SK-N-SH treated with all-trans-retinoic acid at 6 μM for 48 hours (cell line): ENCODE measurements around the gene DNAH1.
"Not testable (repeated sequence)": the region's sequence is repeated elsewhere in the genome, so short reads cannot be mapped to it uniquely, and the experiment has no call there.

ENCODE experiments used
- ATAC-seq: fragments of 200-7000 bp; cut with Tn5 transposase; 3 replicates; pipeline ENCODE4 v1.9.1; 2020; ENCODE audit warnings: mild to moderate bottlenecking, moderate library complexity
- ARNTL ChIP-seq: fragments of 450-650 bp; formaldehyde crosslinking; IDR thresholded peaks from 2 replicates; pipeline ENCODE4 v1.5.0; 2020; ENCODE audit warnings: low read depth, mild to moderate bottlenecking, moderate library complexity, borderline replicate concordance
- CREB5 ChIP-seq: fragments of 250-450 bp; sonication (Bioruptor Pico); IDR thresholded peaks from 2 replicates; pipeline ENCODE4 v1.5.1; 2020; ENCODE audit warnings: low read depth, mild to moderate bottlenecking, moderate library complexity
- CSDC2 ChIP-seq: fragments of 250-450 bp; sonication (Bioruptor Pico); IDR thresholded peaks from 2 replicates; pipeline ENCODE4 v1.5.0; 2020; ENCODE audit warnings: mild to moderate bottlenecking, moderate library complexity
- ESRRG ChIP-seq: fragments of 250-450 bp; sonication (Bioruptor Pico); IDR thresholded peaks from 2 replicates; pipeline ENCODE4 v1.6.1; 2021; ENCODE audit warnings: mild to moderate bottlenecking
- ISL1 ChIP-seq: fragments of 250-450 bp; sonication (Bioruptor Pico); IDR thresholded peaks from 2 replicates; pipeline ENCODE4 v2.1.2; 2022; ENCODE audit warnings: mild to moderate bottlenecking, moderate library complexity
- OSR1 ChIP-seq: fragments of 250-450 bp; sonication (Bioruptor Pico); IDR thresholded peaks from 2 replicates; pipeline ENCODE4 v1.8.0; 2022; ENCODE audit warnings: moderate library complexity, mild to moderate bottlenecking, inconsistent platforms
- PPARA ChIP-seq: fragments of 250-450 bp; sonication (Bioruptor Pico); IDR thresholded peaks from 2 replicates; pipeline ENCODE4 v1.5.0; 2020; ENCODE audit warnings: mild to moderate bottlenecking, borderline replicate concordance
- RARB ChIP-seq: fragments of 250-450 bp; sonication (Bioruptor Pico); IDR thresholded peaks from 2 replicates; pipeline ENCODE4 v1.8.0; 2021; ENCODE audit warnings: mild to moderate bottlenecking, moderate library complexity
- SNAI2 ChIP-seq: fragments of 250-450 bp; sonication (Bioruptor Pico); IDR thresholded peaks from 2 replicates; pipeline ENCODE4 v1.5.0; 2020; ENCODE audit warnings: mild to moderate bottlenecking, moderate library complexity
- TCF4 ChIP-seq: fragments of 250-450 bp; sonication (Bioruptor Pico); IDR thresholded peaks from 2 replicates; pipeline ENCODE4 v1.8.0; 2021; ENCODE audit warnings: mild to moderate bottlenecking, moderate library complexity, borderline replicate concordance
- TOX ChIP-seq: fragments of 250-450 bp; sonication (Bioruptor Pico); IDR thresholded peaks from 2 replicates; pipeline ENCODE4 v1.8.0; 2021; ENCODE audit warnings: mild to moderate bottlenecking, moderate library complexity, borderline replicate concordance
- TSHZ2 ChIP-seq: fragments of 250-450 bp; sonication (Bioruptor Pico); IDR thresholded peaks from 2 replicates; pipeline ENCODE4 v1.5.0; 2020; ENCODE audit warnings: mild to moderate bottlenecking, moderate library complexity
- ZC3H10 ChIP-seq: fragments of 250-450 bp; sonication (Bioruptor Pico); IDR thresholded peaks from 2 replicates; pipeline ENCODE4 v1.5.1; 2021; ENCODE audit warnings: mild to moderate bottlenecking, moderate library complexity
- ZFP3 ChIP-seq: fragments of 250-450 bp; sonication (Bioruptor Pico); IDR thresholded peaks from 2 replicates; pipeline ENCODE4 v1.5.0; 2020; ENCODE audit warnings: mild to moderate bottlenecking, moderate library complexity
- ZNF565 ChIP-seq: fragments of 450-650 bp; formaldehyde crosslinking; conservative IDR thresholded peaks from 2 replicates; pipeline ENCODE4 v1.5.0; 2020; ENCODE audit warnings: low read depth, mild to moderate bottlenecking, moderate library complexity
- ZNF70 ChIP-seq: fragments of 450-650 bp; formaldehyde crosslinking; IDR thresholded peaks from 2 replicates; pipeline ENCODE4 v1.5.0; 2020; ENCODE audit warnings: mild to moderate bottlenecking, moderate library complexity
- TF ChIP-seq, protein P1 (sequence below): fragments of 250-450 bp; sonication (Bioruptor Pico); IDR thresholded peaks from 2 replicates; pipeline ENCODE4 v1.8.0; 2021; ENCODE audit warnings: low read depth, mild to moderate bottlenecking, moderate library complexity, borderline replicate concordance
- TF ChIP-seq, protein P2 (sequence below): fragments of 250-450 bp; sonication (Bioruptor Pico); IDR thresholded peaks from 2 replicates; pipeline ENCODE4 v1.8.0; 2020; ENCODE audit warnings: mild to moderate bottlenecking, moderate library complexity, borderline replicate concordance

The DNAH1 gene

GRCh38 chr3:52281981-52282801 lies 33.9 kb upstream of the DNAH1 start:
- no peak for ATAC-seq
- TF ChIP-seq ARNTL (CRISPR knock-in tag) (no peak), OSR1 (CRISPR knock-in tag) (no peak), ZC3H10 (CRISPR knock-in tag) (no peak), SNAI2 (CRISPR knock-in tag) (peak; percentile 80), ZNF70 (CRISPR knock-in tag) (peak; percentile 53), ISL1 (peak; percentile 97), CSDC2 (CRISPR knock-in tag) (peak; percentile 80), PPARA (CRISPR knock-in tag) (0 out of 2 replicates have a peak, but pooled peaks have one; percentile 33), ZNF565 (CRISPR knock-in tag) (0 out of 2 replicates have a peak, but pooled peaks have one; percentile 64), ZFP3 (CRISPR knock-in tag) (peak; percentile 54; the same call in 1 of the 2 replicates), TOX (CRISPR knock-in tag) (no peak), TSHZ2 (CRISPR knock-in tag) (peak; percentile 81), TCF4 (CRISPR knock-in tag) (peak; percentile 87), RARB (CRISPR knock-in tag) (no peak), CREB5 (CRISPR knock-in tag) (peak; percentile 77; the same call in 1 of the 2 replicates)
- TF ChIP-seq, protein P1, sequence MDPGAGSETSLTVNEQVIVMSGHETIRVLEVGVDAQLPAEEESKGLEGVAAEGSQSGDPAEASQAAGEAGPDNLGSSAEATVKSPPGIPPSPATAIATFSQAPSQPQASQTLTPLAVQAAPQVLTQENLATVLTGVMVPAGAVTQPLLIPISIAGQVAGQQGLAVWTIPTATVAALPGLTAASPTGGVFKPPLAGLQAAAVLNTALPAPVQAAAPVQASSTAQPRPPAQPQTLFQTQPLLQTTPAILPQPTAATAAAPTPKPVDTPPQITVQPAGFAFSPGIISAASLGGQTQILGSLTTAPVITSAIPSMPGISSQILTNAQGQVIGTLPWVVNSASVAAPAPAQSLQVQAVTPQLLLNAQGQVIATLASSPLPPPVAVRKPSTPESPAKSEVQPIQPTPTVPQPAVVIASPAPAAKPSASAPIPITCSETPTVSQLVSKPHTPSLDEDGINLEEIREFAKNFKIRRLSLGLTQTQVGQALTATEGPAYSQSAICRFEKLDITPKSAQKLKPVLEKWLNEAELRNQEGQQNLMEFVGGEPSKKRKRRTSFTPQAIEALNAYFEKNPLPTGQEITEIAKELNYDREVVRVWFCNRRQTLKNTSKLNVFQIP, result no peak; the same call in 1 of the 2 replicates
- TF ChIP-seq, protein P2, sequence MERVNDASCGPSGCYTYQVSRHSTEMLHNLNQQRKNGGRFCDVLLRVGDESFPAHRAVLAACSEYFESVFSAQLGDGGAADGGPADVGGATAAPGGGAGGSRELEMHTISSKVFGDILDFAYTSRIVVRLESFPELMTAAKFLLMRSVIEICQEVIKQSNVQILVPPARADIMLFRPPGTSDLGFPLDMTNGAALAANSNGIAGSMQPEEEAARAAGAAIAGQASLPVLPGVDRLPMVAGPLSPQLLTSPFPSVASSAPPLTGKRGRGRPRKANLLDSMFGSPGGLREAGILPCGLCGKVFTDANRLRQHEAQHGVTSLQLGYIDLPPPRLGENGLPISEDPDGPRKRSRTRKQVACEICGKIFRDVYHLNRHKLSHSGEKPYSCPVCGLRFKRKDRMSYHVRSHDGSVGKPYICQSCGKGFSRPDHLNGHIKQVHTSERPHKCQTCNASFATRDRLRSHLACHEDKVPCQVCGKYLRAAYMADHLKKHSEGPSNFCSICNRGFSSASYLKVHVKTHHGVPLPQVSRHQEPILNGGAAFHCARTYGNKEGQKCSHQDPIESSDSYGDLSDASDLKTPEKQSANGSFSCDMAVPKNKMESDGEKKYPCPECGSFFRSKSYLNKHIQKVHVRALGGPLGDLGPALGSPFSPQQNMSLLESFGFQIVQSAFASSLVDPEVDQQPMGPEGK (CRISPR knock-in tag), result peak; percentile 57; the same call in 1 of the 2 replicates
- TF ChIP-seq, all 23 proteins: peak for 11

GRCh38 chr3:52283306-52283705 lies 32.8 kb upstream of the DNAH1 start:
- no peak for ATAC-seq
- no peak for TF ChIP-seq RARB (CRISPR knock-in tag)
- TF ChIP-seq TCF4 (CRISPR knock-in tag), result no peak
- TF ChIP-seq, protein P2 (CRISPR knock-in tag), result no peak
- no peak for TF ChIP-seq OSR1 (CRISPR knock-in tag)
- no peak for TF ChIP-seq ESRRG (CRISPR knock-in tag)
- no peak for TF ChIP-seq SNAI2 (CRISPR knock-in tag)
- TF ChIP-seq TOX (CRISPR knock-in tag), result no peak
- no peak for TF ChIP-seq ZFP3 (CRISPR knock-in tag)

DNA sequence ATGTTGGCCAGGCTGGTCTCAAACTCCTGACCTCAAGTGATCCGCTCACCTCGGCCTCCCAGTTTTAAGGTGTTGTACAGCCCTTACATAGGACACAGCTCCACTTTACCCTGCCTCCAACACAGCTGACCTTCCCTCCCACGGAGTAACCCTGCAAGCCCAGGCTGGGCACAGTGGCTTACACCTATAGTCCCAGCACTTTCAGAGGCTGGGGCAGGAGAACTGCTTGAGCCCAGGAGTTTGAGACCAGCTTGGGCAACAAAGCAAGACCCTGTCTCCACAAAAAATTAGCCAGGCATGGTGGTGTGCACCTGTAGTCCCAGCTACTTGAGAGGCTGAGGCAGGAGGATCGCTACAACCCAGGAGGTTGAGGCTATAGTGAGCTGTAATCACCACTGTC lies 32.1 kb upstream of the DNAH1 start:
- ATAC-seq, result not testable (repeated sequence)
